GM13977 (cell line): ENCODE results near the gene C6orf120.

Experiments
- DNase-seq: peaks from one replicate; pipeline ENCODE4 v3.0.0; 2012; ENCODE audit warnings: low spot score
- in situ Hi-C: fragments of 300-500 bp; cut with MboI; formaldehyde crosslinking; loops from one replicate; pipeline ENCODE4 v1.12.0; 2022; ENCODE audit warnings: low sequenced_read_pairs, low pct_unique_long_range_greater_than_20kb, mixed read lengths, inconsistent platforms; ENCODE audit not compliant: unreplicated experiment
- TF ChIP-seq, protein P1 (sequence below): IDR thresholded peaks from 2 replicates; pipeline ENCODE4 v1.5.1; 2012; ENCODE audit warnings: mild to moderate bottlenecking, control low read depth; ENCODE audit not compliant: insufficient read depth; ENCODE audit errors: extremely low read depth, missing control alignments

C6orf120 gene

DNA sequence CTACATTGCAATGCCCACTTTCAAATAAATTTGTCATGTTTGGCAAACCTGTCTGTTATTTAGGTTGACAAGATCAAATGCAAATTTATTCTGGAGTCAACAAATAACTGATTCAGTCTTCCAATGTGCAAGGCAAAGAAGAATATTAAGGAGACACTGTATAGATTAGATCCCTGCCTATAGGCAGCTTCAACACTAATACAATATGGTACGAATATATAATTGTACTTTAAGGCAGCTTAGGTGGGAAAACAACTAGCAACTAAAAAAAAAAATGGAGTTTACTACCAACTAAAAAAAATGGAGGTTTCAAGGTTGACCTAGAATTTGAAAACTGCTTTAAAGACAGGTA is 24.1 kb downstream of the C6orf120 start:
- TF ChIP-seq, protein P1, sequence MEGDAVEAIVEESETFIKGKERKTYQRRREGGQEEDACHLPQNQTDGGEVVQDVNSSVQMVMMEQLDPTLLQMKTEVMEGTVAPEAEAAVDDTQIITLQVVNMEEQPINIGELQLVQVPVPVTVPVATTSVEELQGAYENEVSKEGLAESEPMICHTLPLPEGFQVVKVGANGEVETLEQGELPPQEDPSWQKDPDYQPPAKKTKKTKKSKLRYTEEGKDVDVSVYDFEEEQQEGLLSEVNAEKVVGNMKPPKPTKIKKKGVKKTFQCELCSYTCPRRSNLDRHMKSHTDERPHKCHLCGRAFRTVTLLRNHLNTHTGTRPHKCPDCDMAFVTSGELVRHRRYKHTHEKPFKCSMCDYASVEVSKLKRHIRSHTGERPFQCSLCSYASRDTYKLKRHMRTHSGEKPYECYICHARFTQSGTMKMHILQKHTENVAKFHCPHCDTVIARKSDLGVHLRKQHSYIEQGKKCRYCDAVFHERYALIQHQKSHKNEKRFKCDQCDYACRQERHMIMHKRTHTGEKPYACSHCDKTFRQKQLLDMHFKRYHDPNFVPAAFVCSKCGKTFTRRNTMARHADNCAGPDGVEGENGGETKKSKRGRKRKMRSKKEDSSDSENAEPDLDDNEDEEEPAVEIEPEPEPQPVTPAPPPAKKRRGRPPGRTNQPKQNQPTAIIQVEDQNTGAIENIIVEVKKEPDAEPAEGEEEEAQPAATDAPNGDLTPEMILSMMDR = no peak
- DNase-seq = no peak
- in situ Hi-C loops = no loop called here

DNA sequence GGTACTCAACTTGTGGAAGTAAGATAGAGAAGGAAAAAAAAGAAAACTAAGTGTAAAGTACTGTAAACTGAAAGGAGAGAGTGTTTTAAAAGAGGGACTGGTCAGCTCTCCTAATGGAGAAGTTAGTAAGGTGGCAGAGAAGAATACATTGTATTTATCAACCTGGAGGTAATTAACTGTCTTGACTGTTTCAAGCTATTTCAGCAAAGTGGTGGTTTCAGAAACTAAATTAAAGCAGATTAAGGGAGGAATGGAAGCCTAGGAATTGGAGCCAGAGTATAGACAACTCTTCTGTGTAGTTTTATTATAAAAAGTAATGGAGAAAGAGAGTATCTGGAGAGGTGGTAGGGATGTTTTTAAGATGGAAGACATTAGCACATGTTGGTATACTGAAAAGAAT is 25.0 kb downstream of the C6orf120 start:
- DNase-seq = no peak
- in situ Hi-C loops = no loop called here
- TF ChIP-seq, protein P1 = no peak

DNA sequence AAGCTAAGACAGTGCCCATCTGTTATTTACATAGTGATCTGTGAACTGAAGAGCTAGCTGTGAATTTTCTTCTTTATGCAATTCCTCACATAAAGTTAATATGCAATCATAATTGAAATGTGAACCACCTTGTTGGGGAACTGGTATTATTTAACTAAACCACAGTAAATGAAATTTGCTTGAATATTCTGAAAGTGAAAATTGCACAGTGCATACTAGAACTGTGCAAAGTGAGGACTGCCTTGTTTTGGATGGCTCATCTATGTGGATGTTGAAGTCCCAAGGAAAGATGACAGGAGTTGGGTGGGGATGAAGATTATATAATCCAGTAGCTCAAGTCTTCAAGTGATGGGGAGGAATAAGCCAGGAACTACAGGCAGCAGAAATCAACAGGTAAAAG is 28.0 kb downstream of the C6orf120 start:
- in situ Hi-C loops = no loop called here
- TF ChIP-seq, protein P1 = no peak
- no peak for DNase-seq

DNA sequence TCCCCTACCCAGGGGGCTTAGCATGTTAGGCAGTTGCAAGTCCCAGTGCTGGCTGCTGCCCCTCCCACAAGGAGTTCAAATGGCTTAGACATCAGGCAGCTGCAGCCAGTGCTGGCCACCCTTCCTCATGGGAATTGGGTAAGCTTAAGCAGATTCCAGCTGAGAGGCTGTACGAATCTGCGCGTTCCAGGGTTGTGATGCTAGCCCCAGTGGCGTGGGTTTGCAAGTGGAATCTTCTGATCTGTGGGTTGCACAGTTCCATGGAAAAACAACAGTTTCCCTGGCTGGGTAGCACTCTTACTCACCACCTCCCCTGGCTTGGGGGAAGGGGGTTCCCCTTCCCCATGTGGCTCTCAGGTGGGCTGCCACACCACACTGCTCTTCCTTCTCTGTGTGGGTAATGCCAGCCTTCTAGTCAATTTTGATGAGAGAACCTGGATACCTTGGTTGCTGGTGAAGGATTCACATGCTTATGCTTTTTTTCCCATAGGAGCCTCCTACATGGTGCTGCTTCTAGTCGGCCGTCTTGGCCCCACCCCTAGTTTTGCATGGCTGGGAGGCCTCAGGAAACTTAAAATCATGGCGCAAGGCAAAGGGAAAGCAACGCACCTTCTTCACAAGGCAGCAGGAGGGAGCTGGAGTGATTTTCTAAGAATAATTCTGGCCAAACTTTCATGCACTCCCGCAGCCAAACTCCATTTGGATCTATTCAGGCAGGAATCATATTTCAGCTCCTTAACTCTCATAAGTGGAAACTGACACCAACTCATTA is 36.5 kb downstream of the C6orf120 start:
- TF ChIP-seq, protein P1 = no peak
- no peak for DNase-seq
- in situ Hi-C loops = no loop called here

DNA sequence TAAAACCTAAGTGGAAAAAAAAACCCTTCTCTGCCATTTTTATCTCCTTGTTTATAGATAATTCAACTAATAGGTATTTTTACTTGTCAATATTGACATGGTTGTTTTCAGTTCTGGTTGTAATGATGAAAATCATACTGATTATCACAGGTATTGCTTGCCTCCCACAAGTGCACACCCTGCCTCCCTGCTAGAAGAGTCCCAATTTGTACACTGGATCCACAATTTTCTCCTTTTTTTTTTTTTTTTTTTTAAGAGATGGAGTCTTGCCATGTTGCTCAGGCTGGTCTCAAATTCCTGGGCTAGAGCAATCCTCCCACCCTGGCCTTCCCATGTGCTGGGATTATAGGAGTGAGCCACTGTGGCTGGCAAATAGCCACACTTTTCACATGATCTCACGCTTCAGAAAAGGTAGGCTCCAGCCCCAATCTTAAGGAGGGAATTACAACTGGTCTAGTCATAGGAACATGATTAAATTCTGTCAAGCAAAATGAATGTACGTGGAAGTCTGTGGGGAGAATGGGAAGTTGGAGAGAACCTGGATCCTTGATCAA is 37.1 kb downstream of the C6orf120 start:
- in situ Hi-C loops = no loop called here
- DNase-seq = no peak
- TF ChIP-seq, protein P1 = no peak

DNA sequence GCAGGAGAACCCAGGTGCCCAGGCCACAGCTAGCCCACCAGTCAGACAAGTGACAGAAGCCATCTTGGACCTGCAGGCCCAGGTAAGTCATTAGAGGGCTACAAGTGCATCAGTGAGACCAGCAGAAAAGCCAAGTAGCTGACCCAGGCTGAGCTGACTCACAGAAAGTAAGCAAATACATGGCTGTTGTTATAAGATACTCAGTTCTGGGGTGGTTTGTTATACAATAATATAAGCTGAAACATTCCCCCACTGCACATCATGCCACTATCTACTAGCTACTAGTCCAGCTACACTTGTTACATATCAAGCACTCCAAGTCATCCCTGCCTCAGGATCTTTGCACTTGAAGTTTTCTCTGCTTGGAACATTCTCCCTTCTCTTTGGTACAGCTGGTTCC is 39.4 kb downstream of the C6orf120 start:
- in situ Hi-C loops = no loop called here
- no peak for DNase-seq
- TF ChIP-seq, protein P1 = no peak
